Ascending aorta (tissue), 2 donors: ENCODE measurements around the gene STPG4. TPM values are rescaled to one million over a fixed set of nuclear protein-coding genes. Genes with fewer than 3 reads are reported as not detected.

Experiments used
- DNase-seq, 2 donors: peaks; one replicate each; pipeline ENCODE4 v3.0.0-alpha.2; 2019; ENCODE audit warnings: low spot score in 2 of 2
- H3K27ac ChIP-seq, 2 donors: fragments of 200-600 bp; sonication (generic); one replicate each; pipeline ENCODE4 v1.5.1; 2016 to 2017; ENCODE audit warnings: mild to moderate bottlenecking in 1 of 2
- H3K27me3 ChIP-seq: fragments of 200-600 bp; sonication (generic); one replicate; pipeline ENCODE4 v1.5.1; 2017
- H3K36me3 ChIP-seq, 2 donors: fragments of 200-600 bp; sonication (generic); one replicate each; pipeline ENCODE4 v1.5.1; 2016
- H3K4me1 ChIP-seq, 2 donors: fragments of 200-600 bp; sonication (generic); one replicate each; pipeline ENCODE4 v1.5.1; 2016 to 2017; ENCODE audit warnings: mild to moderate bottlenecking in 1 of 2
- H3K4me3 ChIP-seq, 2 donors: fragments of 200-600 bp; sonication (generic); one replicate each; pipeline ENCODE4 v1.5.1; 2016 to 2017; ENCODE audit warnings: mild to moderate bottlenecking in 1 of 2
- H3K9me3 ChIP-seq, 2 donors: fragments of 200-600 bp; sonication (generic); one replicate each; pipeline ENCODE4 v1.5.1; 2016
- intact Hi-C: fragments of 100-400 bp; cut with DNase I; formaldehyde crosslinking; loops from one replicate; pipeline ENCODE4 v1.15.1; 2023
- total RNA-seq: library from RNA; depleted of rRNA; stranded (reverse); fragments of >200 nt; gene quantifications from one replicate; pipeline ENCODE4 v1.1.0, GENCODE V29; 2016
- TF ChIP-seq, protein P1 (sequence below), 3 experiments: fragments of 200-600 bp in 2 of 3; fragments of 450-650 bp in 1 of 3; sonication (generic) in 2 of 3; IDR thresholded peaks; one replicate each; pipeline ENCODE4 v1.5.1; 2016 to 2019; ENCODE audit warnings: antibody characterized with exemption in 3 of 3, mild to moderate bottlenecking in 1 of 3, moderate library complexity in 1 of 3

Gene STPG4
- total RNA-seq, 1 donor from 2014 or later, result not detected

GRCh38 chr2:47076586-47077441, 78.3 kb downstream of the STPG4 start:
- TF ChIP-seq, protein P1, sequence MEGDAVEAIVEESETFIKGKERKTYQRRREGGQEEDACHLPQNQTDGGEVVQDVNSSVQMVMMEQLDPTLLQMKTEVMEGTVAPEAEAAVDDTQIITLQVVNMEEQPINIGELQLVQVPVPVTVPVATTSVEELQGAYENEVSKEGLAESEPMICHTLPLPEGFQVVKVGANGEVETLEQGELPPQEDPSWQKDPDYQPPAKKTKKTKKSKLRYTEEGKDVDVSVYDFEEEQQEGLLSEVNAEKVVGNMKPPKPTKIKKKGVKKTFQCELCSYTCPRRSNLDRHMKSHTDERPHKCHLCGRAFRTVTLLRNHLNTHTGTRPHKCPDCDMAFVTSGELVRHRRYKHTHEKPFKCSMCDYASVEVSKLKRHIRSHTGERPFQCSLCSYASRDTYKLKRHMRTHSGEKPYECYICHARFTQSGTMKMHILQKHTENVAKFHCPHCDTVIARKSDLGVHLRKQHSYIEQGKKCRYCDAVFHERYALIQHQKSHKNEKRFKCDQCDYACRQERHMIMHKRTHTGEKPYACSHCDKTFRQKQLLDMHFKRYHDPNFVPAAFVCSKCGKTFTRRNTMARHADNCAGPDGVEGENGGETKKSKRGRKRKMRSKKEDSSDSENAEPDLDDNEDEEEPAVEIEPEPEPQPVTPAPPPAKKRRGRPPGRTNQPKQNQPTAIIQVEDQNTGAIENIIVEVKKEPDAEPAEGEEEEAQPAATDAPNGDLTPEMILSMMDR (IDR thresholded peaks at IDR 0.05), result no peak
- Histone ChIP-seq H3K4me3 (no peak overlapping the region), H3K36me3 (peaks cover 0 to 11% of the 10 kb centered on the region in 2 donors), H3K9me3 (no peaks in the 10 kb centered on the region), H3K4me1 (peaks cover 5 to 56% of the 10 kb centered on the region in 2 donors), H3K27me3 (no peaks in the 10 kb centered on the region), H3K27ac (peak overlapping the region; percentile 94 to 98)
- intact Hi-C loops, result loop anchor here (2.0 to 5.0 kb wide), 2 partner anchors 160 to 198 kb away; partner anchors contain the start of gene MCFD2
- DNase-seq, result peak; percentile 47 to 95

- Histone ChIP-seq H3K36me3 (peaks cover 0 to 11% of the 10 kb centered on the region in 2 donors), H3K27me3 (no peaks in the 10 kb centered on the region), H3K27ac (peak overlapping the region; percentile 94 to 98), H3K4me3 (no peak overlapping the region), H3K9me3 (no peaks in the 10 kb centered on the region), H3K4me1 (peaks cover 12 to 63% of the 10 kb centered on the region in 2 donors)
- no peak for DNase-seq
- intact Hi-C loops, result loop anchor here (2.0 to 5.0 kb wide), 2 partner anchors 159 to 199 kb away; partner anchors contain the start of gene MCFD2
- TF ChIP-seq, protein P1 (IDR thresholded peaks at IDR 0.05), result no peak
Measured at GRCh38 chr2:47076126-47076506, 79.0 kb downstream of the STPG4 start.

GRCh38 chr2:47075361-47076125, 79.6 kb downstream of the STPG4 start:
- DNase-seq, result no peak
- Histone ChIP-seq H3K27me3 (no peaks in the 10 kb centered on the region), H3K9me3 (no peaks in the 10 kb centered on the region), H3K27ac (peak overlapping the region; percentile 94 to 98), H3K4me1 (peaks cover 18 to 69% of the 10 kb centered on the region in 2 donors), H3K4me3 (no peak overlapping the region), H3K36me3 (peaks cover 0 to 11% of the 10 kb centered on the region in 2 donors)
- TF ChIP-seq, protein P1 (IDR thresholded peaks at IDR 0.05), result no peak
- intact Hi-C loops, result loop anchor here (2.0 to 5.0 kb wide), 2 partner anchors 158 to 199 kb away; partner anchors contain the start of gene MCFD2

- Histone ChIP-seq H3K4me1 (peaks cover 26 to 71% of the 10 kb centered on the region in 2 donors), H3K27ac (peak overlapping the region; percentile 94 to 98), H3K4me3 (no peak overlapping the region), H3K27me3 (no peaks in the 10 kb centered on the region), H3K9me3 (no peaks in the 10 kb centered on the region), H3K36me3 (peaks cover 0 to 11% of the 10 kb centered on the region in 2 donors)
- TF ChIP-seq, protein P1 (IDR thresholded peaks at IDR 0.05), result no peak
- intact Hi-C loops, result loop anchor here (5.0 kb wide), 1 partner anchor 157 kb away; the partner anchor contains the start of gene MCFD2
- no peak for DNase-seq
Measured at GRCh38 chr2:47074691-47075090, 80.4 kb downstream of the STPG4 start.

DNA sequence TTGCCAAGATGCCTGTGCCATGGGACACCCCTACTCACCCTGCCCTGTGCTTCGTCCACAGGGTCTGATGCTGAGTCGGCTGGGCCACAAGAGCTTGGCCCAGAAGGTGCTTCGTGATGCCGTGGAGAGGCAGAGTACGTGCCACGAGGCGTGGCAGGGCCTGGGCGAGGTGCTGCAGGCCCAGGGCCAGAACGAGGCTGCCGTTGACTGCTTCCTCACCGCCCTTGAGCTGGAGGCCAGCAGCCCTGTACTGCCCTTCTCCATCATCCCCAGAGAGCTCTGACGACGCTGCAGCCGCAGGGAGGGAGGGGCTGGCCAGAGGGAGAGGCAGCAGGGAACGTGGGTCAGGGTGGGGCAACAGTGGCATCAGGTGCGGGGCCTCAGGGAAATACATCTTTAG, 81.5 kb downstream of the STPG4 start:
- Histone ChIP-seq H3K4me3 (no peak overlapping the region), H3K36me3 (peaks cover 0 to 11% of the 10 kb centered on the region in 2 donors), H3K9me3 (no peaks in the 10 kb centered on the region), H3K27ac (peak overlapping the region; percentile 94 to 98), H3K27me3 (no peaks in the 10 kb centered on the region), H3K4me1 (peaks cover 35 to 76% of the 10 kb centered on the region in 2 donors)
- no peak for DNase-seq
- TF ChIP-seq, protein P1 (IDR thresholded peaks at IDR 0.05), result no peak
- intact Hi-C loops, result no loop called here
